HCT116 (cell line): ENCODE data around the gene ATXN2. TPM values are rescaled to one million over a fixed set of nuclear protein-coding genes. Genes with fewer than 3 reads are reported as not detected.

ENCODE experiments used
- ATAC-seq: fragments of 200-7000 bp; cut with Tn5 transposase; 2 replicates; pipeline ENCODE4 v1.9.1; 2020; ENCODE audit warnings: mild to moderate bottlenecking, moderate library complexity
- BruUV-seq: library from RNA; stranded (reverse); fragments of 400-500 nt; replicated peaks from 2 replicates; lab custom pipeline; 2021; lab: Mats Ljungman, UMichigan
- CTCF ChIA-PET: fragments of 300-600 bp; sonication (Branson Sonifier 250); formaldehyde crosslinking; loops from one replicate; lab custom pipeline; 2021; ENCODE audit warnings: antibody characterized with exemption; lab: Charles Lee
- POLR2A ChIA-PET: fragments of 300-600, 350-600 bp; sonication (Branson Sonifier 250); formaldehyde crosslinking; loops from one replicate; lab custom pipeline; 2021; ENCODE audit warnings: antibody characterized with exemption; lab: Charles Lee
- RAD21 ChIA-PET, 2 experiments: fragments of 300-600 bp; sonication (Branson Sonifier 250); formaldehyde crosslinking; loops; one replicate each; lab custom pipeline; 2023; ENCODE audit warnings: low total read pairs in 2 of 2; ENCODE audit not compliant: uncharacterized antibody in 2 of 2, unreplicated experiment in 2 of 2, low non-redundant PET in 1 of 2; lab: Charles Lee
- DNase-seq: peaks from one replicate; pipeline ENCODE4 v3.0.0-alpha.2; 2010; ENCODE audit warnings: low read depth, low spot score
- H2AFZ ChIP-seq: fragments of 200-600 bp; shearing (Covaris generic), sonication (generic); 2 replicates; pipeline ENCODE4 v1.6.1; 2017; ENCODE audit warnings: low read depth, mixed run types, mixed read lengths, antibody characterized with exemption, low read length; ENCODE audit not compliant: poor library complexity, severe bottlenecking
- H3K27ac ChIP-seq: 2 replicates; pipeline ENCODE4 v1.5.1; 2012; ENCODE audit warnings: low read depth, low read length
- H3K27me3 ChIP-seq: fragments of 200-600 bp; sonication (generic); 2 replicates; pipeline ENCODE4 v1.6.1; 2016; ENCODE audit warnings: mixed run types, low read length, mixed read lengths; ENCODE audit not compliant: insufficient read depth
- H3K36me3 ChIP-seq, 2 experiments: fragments of 200-500 bp in 1 of 2; fragments of 200-600 bp in 1 of 2; sonication (Bioruptor generic) in 1 of 2; sonication (generic) in 1 of 2; 2 replicates each; pipeline versions ENCODE4 v1.5.1 to v1.6.1; 2014 to 2016; ENCODE audit warnings: low read length in 2 of 2, inconsistent platforms in 1 of 2, mixed read lengths in 1 of 2, mixed run types in 1 of 2; ENCODE audit not compliant: insufficient read depth in 2 of 2, control insufficient read depth in 1 of 2
- H3K4me1 ChIP-seq, 2 experiments: fragments of 200-600 bp in 1 of 2; sonication (generic) in 1 of 2; 2 replicates each; pipeline versions ENCODE4 v1.5.1 to v1.6.1; 2012 to 2017; ENCODE audit warnings: low read length in 2 of 2, inconsistent platforms in 1 of 2, mild to moderate bottlenecking in 1 of 2, mixed read lengths in 1 of 2, mixed run types in 1 of 2, moderate library complexity in 1 of 2; ENCODE audit not compliant: insufficient read depth in 2 of 2, control insufficient read depth in 1 of 2
- H3K4me2 ChIP-seq: fragments of 200-600 bp; sonication (generic); 2 replicates; pipeline ENCODE4 v1.6.1; 2017; ENCODE audit warnings: mixed run types, low read length, mixed read lengths
- H3K4me3 ChIP-seq, 2 experiments: fragments of 200-600 bp in 1 of 2; sonication (generic) in 1 of 2; replicated peaks in 1 of 2; 2 replicates each; pipeline ENCODE4 v1.5.1; 2011 to 2016; ENCODE audit warnings: low read length in 2 of 2, control low read depth in 1 of 2, low read depth in 1 of 2, mild to moderate bottlenecking in 1 of 2, mixed read lengths in 1 of 2, mixed run types in 1 of 2
- H3K79me2 ChIP-seq: fragments of 200-600 bp; sonication (generic); 2 replicates; pipeline ENCODE4 v1.6.1; 2017; ENCODE audit warnings: mild to moderate bottlenecking, mixed run types, low read length, moderate library complexity, mixed read lengths; ENCODE audit not compliant: insufficient read depth
- H3K9ac ChIP-seq: fragments of 200-600 bp; sonication (generic); 2 replicates; pipeline ENCODE4 v1.6.1; 2016; ENCODE audit warnings: low read length, mixed read lengths
- H3K9me2 ChIP-seq: fragments of 200-600 bp; sonication (generic), shearing (Covaris generic); 2 replicates; pipeline ENCODE4 v1.6.1; 2017; ENCODE audit warnings: mixed run types, mild to moderate bottlenecking, moderate library complexity; ENCODE audit not compliant: insufficient read depth
- H3K9me3 ChIP-seq, 2 experiments: fragments of 200-500 bp in 1 of 2; fragments of 200-600 bp in 1 of 2; sonication (Bioruptor generic) in 1 of 2; sonication (generic) in 1 of 2; 2 replicates each; pipeline ENCODE4 v1.6.1; 2014 to 2017; ENCODE audit warnings: low read length in 2 of 2, mixed read lengths in 2 of 2, inconsistent platforms in 1 of 2, low read depth in 1 of 2, mild to moderate bottlenecking in 1 of 2, mixed run types in 1 of 2, moderate library complexity in 1 of 2; ENCODE audit not compliant: control insufficient read depth in 1 of 2, insufficient read depth in 1 of 2
- H4K20me1 ChIP-seq: fragments of 200-600 bp; sonication (generic), shearing (Covaris generic); 2 replicates; pipeline ENCODE4 v1.6.1; 2017; ENCODE audit warnings: mixed run types, mild to moderate bottlenecking, moderate library complexity; ENCODE audit not compliant: insufficient read depth
- CBX3 ChIP-seq: IDR thresholded peaks from 2 replicates; pipeline ENCODE4 v1.6.1; 2012; ENCODE audit warnings: low read depth
- CEBPB ChIP-seq: IDR thresholded peaks from 2 replicates; pipeline ENCODE4 v1.6.1; 2012; ENCODE audit warnings: low read depth
- ELF1 ChIP-seq: IDR thresholded peaks from 2 replicates; pipeline ENCODE4 v1.6.1; 2012; ENCODE audit warnings: low read depth, borderline replicate concordance
- EZH2phosphoT487 ChIP-seq: fragments of 200-600 bp; IDR thresholded peaks from 2 replicates; pipeline ENCODE4 v1.6.1; 2018; ENCODE audit warnings: antibody characterized with exemption, borderline replicate concordance
- FOSL1 ChIP-seq: IDR thresholded peaks from 2 replicates; pipeline ENCODE4 v1.6.1; 2012; ENCODE audit warnings: low read depth
- JUND ChIP-seq: IDR thresholded peaks from 2 replicates; pipeline ENCODE4 v1.6.1; 2012
- POLR2AphosphoS5 ChIP-seq: IDR thresholded peaks from 2 replicates; pipeline ENCODE4 v1.6.1; 2011; ENCODE audit warnings: mild to moderate bottlenecking, low read depth, low read length, moderate library complexity
- SIN3A ChIP-seq: IDR thresholded peaks from 2 replicates; pipeline ENCODE4 v1.6.1; 2012; ENCODE audit warnings: low read depth
- SP1 ChIP-seq: IDR thresholded peaks from 2 replicates; pipeline ENCODE4 v1.6.1; 2012; ENCODE audit warnings: low read depth
- TCF7L2 ChIP-seq: IDR thresholded peaks from 2 replicates; pipeline ENCODE4 v1.7.0; 2011; ENCODE audit warnings: borderline replicate concordance, inconsistent platforms; ENCODE audit not compliant: insufficient read depth, insufficient read length; ENCODE audit errors: extremely low read depth
- YY1 ChIP-seq: IDR thresholded peaks from 2 replicates; pipeline ENCODE4 v1.6.1; 2011; ENCODE audit warnings: low read length, low read depth, moderate library complexity, mild to moderate bottlenecking; ENCODE audit not compliant: insufficient replicate concordance; ENCODE audit errors: extremely low read depth
- ZNF274 ChIP-seq: fragments of 200-500 bp; sonication (Bioruptor generic); IDR thresholded peaks from 2 replicates; pipeline ENCODE4 v1.6.1; 2014; ENCODE audit warnings: mild to moderate bottlenecking, low read depth, low read length, inconsistent platforms
- intact Hi-C: fragments of 100-400 bp; cut with micrococcal nuclease; formaldehyde crosslinking; loops from 2 replicates; pipeline ENCODE4 v1.10.0; 2022
- total RNA-seq: library from RNA; stranded (reverse); gene quantifications from one replicate; pipeline ENCODE4 v1.2.1, GENCODE V29; 2021; ENCODE audit not compliant: unreplicated experiment
- TF ChIP-seq, protein P1 (sequence below): IDR thresholded peaks from 2 replicates; pipeline ENCODE4 v1.6.1; 2011; ENCODE audit warnings: mild to moderate bottlenecking, low read length, moderate library complexity; ENCODE audit not compliant: insufficient replicate concordance; ENCODE audit errors: extremely low read depth
- TF ChIP-seq, protein P2 (sequence below): IDR thresholded peaks from 2 replicates; pipeline ENCODE4 v1.6.1; 2012
- TF ChIP-seq, protein P3 (sequence below), 3 experiments: fragments of 200-600 bp in 1 of 3; sonication (generic) in 1 of 3; IDR thresholded peaks in 2 of 3; conservative IDR thresholded peaks in 1 of 3; 2 replicates each; pipeline ENCODE4 v1.5.1; 2012 to 2017; ENCODE audit warnings: low read depth in 2 of 3, low read length in 2 of 3, antibody characterized with exemption in 1 of 3, borderline replicate concordance in 1 of 3, control low read depth in 1 of 3, mild to moderate bottlenecking in 1 of 3, mixed read lengths in 1 of 3, mixed run types in 1 of 3, moderate library complexity in 1 of 3; ENCODE audit not compliant: insufficient read depth in 1 of 3

The ATXN2 gene
- total RNA-seq, 1 experiment from 2014 or later, result 72.7 TPM

DNA sequence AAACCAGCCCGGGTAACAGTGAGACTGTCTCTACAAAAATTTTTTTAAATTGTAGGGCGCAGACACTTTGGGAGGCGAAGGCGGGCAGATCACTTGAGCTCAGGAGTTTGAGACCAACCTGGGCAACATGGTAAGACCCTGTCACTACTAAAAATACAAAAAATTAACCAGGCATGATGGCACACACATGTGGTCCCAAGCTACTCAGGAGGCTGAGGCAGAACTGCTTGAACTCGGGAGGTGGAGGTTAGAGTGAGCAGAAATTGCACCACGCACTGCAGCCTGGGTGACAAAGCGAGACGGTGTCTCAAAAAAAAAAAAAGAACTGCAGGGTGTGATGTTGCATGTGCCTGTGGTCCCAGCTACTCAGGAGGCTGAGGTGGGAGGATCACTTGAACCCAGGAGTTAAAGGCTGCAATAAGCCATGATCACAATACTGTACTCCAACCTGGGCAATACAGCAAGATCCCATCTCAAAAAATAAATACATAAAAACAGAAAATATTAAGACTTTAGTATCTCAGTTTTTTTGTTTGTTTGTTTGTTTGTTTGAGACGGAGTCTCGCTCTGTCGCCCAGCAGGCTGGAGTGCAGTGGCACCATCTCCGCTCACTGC, 16.9 kb downstream of the ATXN2 start:
- H2AFZ ChIP-seq, result no peak overlapping the region
- peaks cover 10 to 34% of the 10 kb centered on the region in 2 experiments for H3K4me1 ChIP-seq
- H3K9ac ChIP-seq, result no peak overlapping the region
- H3K79me2 ChIP-seq, result peaks cover 95% of the 10 kb centered on the region
- H3K27ac ChIP-seq, result no peak overlapping the region
- ATAC-seq, result no peak
- ChIA-PET RAD21 (no interaction called here), CTCF (no interaction called here)
- no TSS peak for BruUV-seq
- intact Hi-C loops, result no loop called here
- H4K20me1 ChIP-seq, result 0 out of 2 replicates have a peak, but pooled peaks cover 4% of the 10 kb centered on the region
- no peak overlapping the region for H3K4me3 ChIP-seq
- TF ChIP-seq POLR2AphosphoS5 (no peak), EZH2phosphoT487 (no peak), ELF1 (no peak), ZNF274 (no peak), FOSL1 (no peak), YY1 (no peak), SIN3A (no peak), CBX3 (no peak), CEBPB (no peak), JUND (no peak), SP1 (no peak), TCF7L2 (no peak)
- TF ChIP-seq, protein P1, sequence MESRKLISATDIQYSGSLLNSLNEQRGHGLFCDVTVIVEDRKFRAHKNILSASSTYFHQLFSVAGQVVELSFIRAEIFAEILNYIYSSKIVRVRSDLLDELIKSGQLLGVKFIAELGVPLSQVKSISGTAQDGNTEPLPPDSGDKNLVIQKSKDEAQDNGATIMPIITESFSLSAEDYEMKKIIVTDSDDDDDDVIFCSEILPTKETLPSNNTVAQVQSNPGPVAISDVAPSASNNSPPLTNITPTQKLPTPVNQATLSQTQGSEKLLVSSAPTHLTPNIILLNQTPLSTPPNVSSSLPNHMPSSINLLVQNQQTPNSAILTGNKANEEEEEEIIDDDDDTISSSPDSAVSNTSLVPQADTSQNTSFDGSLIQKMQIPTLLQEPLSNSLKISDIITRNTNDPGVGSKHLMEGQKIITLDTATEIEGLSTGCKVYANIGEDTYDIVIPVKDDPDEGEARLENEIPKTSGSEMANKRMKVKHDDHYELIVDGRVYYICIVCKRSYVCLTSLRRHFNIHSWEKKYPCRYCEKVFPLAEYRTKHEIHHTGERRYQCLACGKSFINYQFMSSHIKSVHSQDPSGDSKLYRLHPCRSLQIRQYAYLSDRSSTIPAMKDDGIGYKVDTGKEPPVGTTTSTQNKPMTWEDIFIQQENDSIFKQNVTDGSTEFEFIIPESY, result no peak
- TF ChIP-seq, protein P2, sequence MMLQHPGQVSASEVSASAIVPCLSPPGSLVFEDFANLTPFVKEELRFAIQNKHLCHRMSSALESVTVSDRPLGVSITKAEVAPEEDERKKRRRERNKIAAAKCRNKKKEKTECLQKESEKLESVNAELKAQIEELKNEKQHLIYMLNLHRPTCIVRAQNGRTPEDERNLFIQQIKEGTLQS, result no peak
- TF ChIP-seq, protein P3, sequence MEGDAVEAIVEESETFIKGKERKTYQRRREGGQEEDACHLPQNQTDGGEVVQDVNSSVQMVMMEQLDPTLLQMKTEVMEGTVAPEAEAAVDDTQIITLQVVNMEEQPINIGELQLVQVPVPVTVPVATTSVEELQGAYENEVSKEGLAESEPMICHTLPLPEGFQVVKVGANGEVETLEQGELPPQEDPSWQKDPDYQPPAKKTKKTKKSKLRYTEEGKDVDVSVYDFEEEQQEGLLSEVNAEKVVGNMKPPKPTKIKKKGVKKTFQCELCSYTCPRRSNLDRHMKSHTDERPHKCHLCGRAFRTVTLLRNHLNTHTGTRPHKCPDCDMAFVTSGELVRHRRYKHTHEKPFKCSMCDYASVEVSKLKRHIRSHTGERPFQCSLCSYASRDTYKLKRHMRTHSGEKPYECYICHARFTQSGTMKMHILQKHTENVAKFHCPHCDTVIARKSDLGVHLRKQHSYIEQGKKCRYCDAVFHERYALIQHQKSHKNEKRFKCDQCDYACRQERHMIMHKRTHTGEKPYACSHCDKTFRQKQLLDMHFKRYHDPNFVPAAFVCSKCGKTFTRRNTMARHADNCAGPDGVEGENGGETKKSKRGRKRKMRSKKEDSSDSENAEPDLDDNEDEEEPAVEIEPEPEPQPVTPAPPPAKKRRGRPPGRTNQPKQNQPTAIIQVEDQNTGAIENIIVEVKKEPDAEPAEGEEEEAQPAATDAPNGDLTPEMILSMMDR (IDR thresholded peaks at IDR 0.05 in 2 of 3, conservative IDR thresholded peaks at IDR 0.05 in 1 of 3; ENCODE audit: borderline replicate concordance in 1 of 3, insufficient read depth in 1 of 3, low read depth in 2 of 3, low read length in 2 of 3), result no peak
- TF ChIP-seq, all 23 proteins: peak for 0
- no peaks in the 10 kb centered on the region for H3K27me3 ChIP-seq
- POLR2A ChIA-PET, result no interaction called here
- H3K36me3 ChIP-seq, result no peaks in the 10 kb centered on the region
- no peaks in the 10 kb centered on the region for H3K9me2 ChIP-seq
- no peak for DNase-seq
- no peak overlapping the region for H3K4me2 ChIP-seq
- no peaks in the 10 kb centered on the region for H3K9me3 ChIP-seq
